OCI-LY7 (cell line): ENCODE data around the gene VSIG2. TPM values are rescaled to one million over a fixed set of nuclear protein-coding genes. Genes with fewer than 3 reads are reported as not detected.
A peak's percentile ranks its signal among the peaks of the same experiment; 100 is the strongest.

Experiments used
- BruUV-seq: library from RNA; stranded (reverse); fragments of 400-500 nt; replicated peaks from 2 replicates; lab custom pipeline; 2021; lab: Mats Ljungman, UMichigan
- CTCF ChIA-PET: fragments of 300-600 bp; sonication (Branson Sonifier 250); formaldehyde crosslinking; loops from one replicate; lab custom pipeline; 2022; ENCODE audit warnings: antibody characterized with exemption; ENCODE audit not compliant: unreplicated experiment; lab: Charles Lee
- POLR2A ChIA-PET: fragments of 300-600 bp; sonication (Branson Sonifier 250); formaldehyde crosslinking; loops from one replicate; lab custom pipeline; 2022; ENCODE audit warnings: antibody characterized with exemption; lab: Charles Lee
- DNase-seq: peaks from one replicate; pipeline ENCODE4 v3.0.0-alpha.2; 2015; ENCODE audit warnings: low spot score
- H2AFZ ChIP-seq: fragments of 200-600 bp; sonication (generic), shearing (Covaris generic); 2 replicates; pipeline ENCODE4 v1.6.1; 2014; ENCODE audit warnings: mild to moderate bottlenecking, antibody characterized with exemption, low read length, moderate library complexity
- H3K27ac ChIP-seq: fragments of 200-600 bp; sonication (generic); 2 replicates; pipeline ENCODE4 v1.5.1; 2014; ENCODE audit warnings: mixed run types, low read depth, mild to moderate bottlenecking, moderate library complexity, low read length, inconsistent platforms; ENCODE audit not compliant: poor library complexity, severe bottlenecking
- H3K36me3 ChIP-seq: fragments of 200-600 bp; sonication (generic); 2 replicates; pipeline ENCODE4 v1.6.1; 2014; ENCODE audit warnings: mild to moderate bottlenecking, antibody characterized with exemption, low read length, moderate library complexity, mixed read lengths; ENCODE audit not compliant: insufficient read depth
- H3K4me1 ChIP-seq: fragments of 200-600 bp; sonication (generic); 2 replicates; pipeline ENCODE4 v1.5.1; 2014; ENCODE audit warnings: mild to moderate bottlenecking, low read length; ENCODE audit not compliant: insufficient read depth, poor library complexity, severe bottlenecking
- H3K4me2 ChIP-seq: fragments of 200-600 bp; sonication (generic); 2 replicates; pipeline ENCODE4 v1.6.1; 2014; ENCODE audit warnings: mild to moderate bottlenecking, low read length
- H3K4me3 ChIP-seq: fragments of 200-600 bp; sonication (generic); 2 replicates; pipeline ENCODE4 v1.5.1; 2014; ENCODE audit warnings: mild to moderate bottlenecking, low read depth, low read length; ENCODE audit not compliant: poor library complexity, severe bottlenecking
- H3K79me2 ChIP-seq: fragments of 200-600 bp; sonication (generic); 2 replicates; pipeline ENCODE4 v1.6.1; 2016; ENCODE audit warnings: low read depth, mild to moderate bottlenecking, low read length, moderate library complexity, mixed read lengths; ENCODE audit not compliant: insufficient read depth
- H3K9me2 ChIP-seq: fragments of 200-600 bp; sonication (generic); 2 replicates; pipeline ENCODE4 v1.6.1; 2016; ENCODE audit warnings: mild to moderate bottlenecking, low read length, mixed read lengths; ENCODE audit not compliant: insufficient read depth
- H3K9me3 ChIP-seq: fragments of 200-600 bp; sonication (generic); 2 replicates; pipeline ENCODE4 v1.6.1; 2014; ENCODE audit warnings: mild to moderate bottlenecking, mixed run types, low read length, mixed read lengths
- H4K20me1 ChIP-seq: fragments of 200-600 bp; sonication (generic); 2 replicates; pipeline ENCODE4 v1.6.1; 2014; ENCODE audit warnings: mild to moderate bottlenecking, antibody characterized with exemption, low read length, moderate library complexity, mixed read lengths; ENCODE audit not compliant: insufficient read depth
- EZH2phosphoT487 ChIP-seq: fragments of 200-600 bp; sonication (generic); IDR thresholded peaks from 2 replicates; pipeline ENCODE4 v1.6.1; 2018; ENCODE audit warnings: low read depth, borderline replicate concordance, mild to moderate bottlenecking, mixed run types, antibody characterized with exemption, low read length, moderate library complexity, mixed read lengths
- intact Hi-C: fragments of 100-400 bp; cut with micrococcal nuclease; formaldehyde crosslinking; loops from one replicate; pipeline ENCODE4 v1.10.0; 2022; ENCODE audit not compliant: unreplicated experiment
- total RNA-seq, 2 experiments: library from RNA; depleted of rRNA in 1 of 2; stranded (reverse); fragments of >200 nt in 1 of 2; shearing (Covaris generic) in 1 of 2; gene quantifications; 2 replicates each; pipeline ENCODE4 v1.2.3, GENCODE V29; 2014 to 2022
- TF ChIP-seq, protein P1 (sequence below): fragments of 200-600 bp; sonication (generic); conservative IDR thresholded peaks from 2 replicates; pipeline ENCODE4 v1.5.1; 2014; ENCODE audit warnings: mild to moderate bottlenecking, antibody characterized with exemption, low read length, moderate library complexity, mixed read lengths

Gene VSIG2
- total RNA-seq, 2 experiments from 2014 or later: not detected

DNA sequence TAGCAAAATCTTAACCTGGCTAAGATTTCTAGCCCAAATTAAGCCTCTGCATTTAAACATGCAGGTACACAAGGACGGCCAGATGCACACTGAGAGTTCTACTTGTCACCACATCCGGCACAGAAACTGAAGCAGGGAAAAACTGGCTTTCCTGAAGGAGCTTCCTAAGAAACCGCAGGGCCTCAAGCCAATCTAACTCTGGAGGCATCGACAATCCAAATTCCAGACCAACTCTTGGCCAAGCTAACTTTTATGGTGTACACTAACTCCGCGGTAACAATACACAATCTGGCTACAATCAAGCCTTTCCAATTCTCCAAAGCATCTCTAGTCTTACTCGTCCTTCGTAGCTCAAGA is 46.9 kb upstream of the VSIG2 start:
- no TSS peak for BruUV-seq
- Histone ChIP-seq H3K27ac (peak overlapping the region; percentile 83), H3K36me3 (no peaks in the 10 kb centered on the region), H2AFZ (peak overlapping the region; percentile 96; the same call in 1 of the 2 replicates), H3K4me1 (peaks cover 37% of the 10 kb centered on the region), H4K20me1 (peaks cover 6% of the 10 kb centered on the region), H3K4me3 (peak overlapping the region; percentile 94), H3K9me3 (no peaks in the 10 kb centered on the region), H3K9me2 (no peaks in the 10 kb centered on the region), H3K4me2 (peak overlapping the region; percentile 89), H3K79me2 (peaks cover 50% of the 10 kb centered on the region; the same call in 1 of the 2 replicates)
- DNase-seq: peak; percentile 35
- ChIA-PET POLR2A (interaction anchor here (1.0 to 2.7 kb wide), 15 partner anchors 10 to 154 kb away, joined by 3 to 15 read pairs (median 5); partner anchors contain the start of gene CCDC15), CTCF (interaction anchor here (0.6 to 1.1 kb wide), 2 partner anchors 37 to 83 kb away, joined by 3 to 5 read pairs; partner anchors contain the start of gene ESAM)
- intact Hi-C loops: loop anchor here (1.0 to 5.0 kb wide), 3 partner anchors 36 to 313 kb away; partner anchors contain the start of gene TMEM218
- TF ChIP-seq, protein P1, sequence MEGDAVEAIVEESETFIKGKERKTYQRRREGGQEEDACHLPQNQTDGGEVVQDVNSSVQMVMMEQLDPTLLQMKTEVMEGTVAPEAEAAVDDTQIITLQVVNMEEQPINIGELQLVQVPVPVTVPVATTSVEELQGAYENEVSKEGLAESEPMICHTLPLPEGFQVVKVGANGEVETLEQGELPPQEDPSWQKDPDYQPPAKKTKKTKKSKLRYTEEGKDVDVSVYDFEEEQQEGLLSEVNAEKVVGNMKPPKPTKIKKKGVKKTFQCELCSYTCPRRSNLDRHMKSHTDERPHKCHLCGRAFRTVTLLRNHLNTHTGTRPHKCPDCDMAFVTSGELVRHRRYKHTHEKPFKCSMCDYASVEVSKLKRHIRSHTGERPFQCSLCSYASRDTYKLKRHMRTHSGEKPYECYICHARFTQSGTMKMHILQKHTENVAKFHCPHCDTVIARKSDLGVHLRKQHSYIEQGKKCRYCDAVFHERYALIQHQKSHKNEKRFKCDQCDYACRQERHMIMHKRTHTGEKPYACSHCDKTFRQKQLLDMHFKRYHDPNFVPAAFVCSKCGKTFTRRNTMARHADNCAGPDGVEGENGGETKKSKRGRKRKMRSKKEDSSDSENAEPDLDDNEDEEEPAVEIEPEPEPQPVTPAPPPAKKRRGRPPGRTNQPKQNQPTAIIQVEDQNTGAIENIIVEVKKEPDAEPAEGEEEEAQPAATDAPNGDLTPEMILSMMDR: no peak
- no peak for TF ChIP-seq EZH2phosphoT487

DNA sequence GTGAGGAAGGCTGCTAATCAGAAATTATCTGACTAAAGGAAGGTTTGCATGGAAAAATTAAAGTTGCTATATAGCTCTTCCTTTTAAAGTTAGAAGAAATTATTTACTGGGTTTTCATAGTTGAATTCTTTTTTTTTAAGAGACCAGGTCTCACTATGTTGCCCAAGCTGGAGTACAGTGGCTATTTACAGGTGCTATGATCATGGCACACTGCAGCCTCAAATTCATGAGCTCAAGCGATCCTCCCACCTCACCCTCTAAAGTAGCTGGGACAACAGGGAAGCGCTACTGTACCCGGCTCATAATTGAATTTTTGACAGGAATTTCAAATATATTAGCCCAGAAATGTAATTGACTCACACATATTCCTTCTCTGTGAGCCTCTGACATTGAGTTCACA is 44.3 kb upstream of the VSIG2 start:
- peaks cover 74% of the 10 kb centered on the region; the same call in 1 of the 2 replicates for H3K79me2 ChIP-seq
- intact Hi-C loops: loop anchor here (5.0 kb wide), 1 partner anchor 316 kb away; the partner anchor contains the start of gene TMEM218
- POLR2A ChIA-PET: interaction anchor here (0.5 kb wide), 1 partner anchor 1453 kb away, joined by 4 read pairs; no protein-coding TSS in a partner anchor

More for the DNA sequence above, 44.3 kb upstream of the VSIG2 start:
- Histone ChIP-seq H3K9me3 (no peaks in the 10 kb centered on the region), H3K36me3 (no peaks in the 10 kb centered on the region), H2AFZ (no peak overlapping the region), H3K4me3 (no peak overlapping the region), H3K4me1 (peaks cover 41% of the 10 kb centered on the region), H4K20me1 (peaks cover 21% of the 10 kb centered on the region), H3K27ac (no peak overlapping the region), H3K9me2 (no peaks in the 10 kb centered on the region), H3K4me2 (no peak overlapping the region)
- CTCF ChIA-PET: no interaction called here
- no peak for DNase-seq
- TF ChIP-seq, protein P1: no peak
- TF ChIP-seq EZH2phosphoT487: no peak
- no TSS peak for BruUV-seq
